Stomach (tissue), 9 donors: ENCODE results near the gene STRIP1. TPM values are rescaled to one million over a fixed set of nuclear protein-coding genes. Genes with fewer than 3 reads are reported as not detected.

Source experiments
- DNase-seq, 2 donors: peaks; one replicate each; pipeline versions ENCODE4 v3.0.0 to v3.0.0-alpha.2; 2013 to 2019
- H3K27ac ChIP-seq, 5 donors: fragments of 200-600 bp in 4 of 5; sonication (generic) in 4 of 5; one replicate each; pipeline ENCODE4 v1.5.1; 2013 to 2019; ENCODE audit warnings: mild to moderate bottlenecking in 1 of 5, moderate library complexity in 1 of 5
- H3K27me3 ChIP-seq, 3 donors: fragments of 200-600 bp; sonication (generic); one replicate each; pipeline ENCODE4 v1.5.1; 2017 to 2019; ENCODE audit warnings: mixed run types in 1 of 3
- H3K36me3 ChIP-seq, 4 donors: fragments of 200-600 bp; sonication (generic); 1 replicate in 3 of 4; 2 replicates in 1 of 4; pipeline ENCODE4 v1.5.1; 2016 to 2019
- H3K4me1 ChIP-seq, 4 donors: fragments of 200-600 bp; sonication (generic); one replicate each; pipeline ENCODE4 v1.5.1; 2016 to 2019
- H3K4me3 ChIP-seq, 4 donors: fragments of 200-600 bp; sonication (generic) in 3 of 4; one replicate each; pipeline ENCODE4 v1.5.1; 2016 to 2019; ENCODE audit warnings: mild to moderate bottlenecking in 1 of 4
- H3K9me3 ChIP-seq, 4 donors: fragments of 200-600 bp; sonication (generic); one replicate each; pipeline ENCODE4 v1.5.1; 2016 to 2019
- EP300 ChIP-seq: sonication (generic); formaldehyde crosslinking; IDR thresholded peaks from one replicate; pipeline ENCODE4 v1.6.1; 2017; ENCODE audit warnings: antibody characterized with exemption
- POLR2A ChIP-seq, 4 donors: fragments of 450-650 bp; IDR thresholded peaks; one replicate each; pipeline ENCODE4 v1.6.1; 2016; ENCODE audit warnings: antibody characterized with exemption in 4 of 4, control low read depth in 2 of 4, mild to moderate bottlenecking in 1 of 4, moderate library complexity in 1 of 4
- POLR2AphosphoS5 ChIP-seq, 3 donors: sonication (generic); formaldehyde crosslinking; IDR thresholded peaks; one replicate each; pipeline ENCODE4 v1.6.1; 2016; ENCODE audit warnings: antibody characterized with exemption in 3 of 3
- WGBS, 5 donors: extraction: QIAGEN DNeasy Blood & Tissue Kit in 3 of 5; methylation state at CpG; one replicate each; pipeline versions ENCODE4 v1.1.5 to v1.1.7; 2013 to 2018; 5-methylcytosine and 5-hydroxymethylcytosine counted together
- intact Hi-C: fragments of 100-400 bp; cut with DNase I; formaldehyde crosslinking; loops from one replicate; pipeline ENCODE4 v1.15.1; 2023; ENCODE audit warnings: low total_unique reads
- polyA plus RNA-seq, 3 donors: library from polyadenylated mRNA; stranded (reverse); fragments of 200-250 nt; gene quantifications; one replicate each; pipeline ENCODE4 v1.2.3, GENCODE V29; 2013
- total RNA-seq, 5 donors: library from RNA; depleted of rRNA; stranded (reverse); fragments of >200 nt; gene quantifications; one replicate each; pipeline versions ENCODE4 v1.1.0 to v1.2.3, GENCODE V29; 2014 to 2016
- TF ChIP-seq, protein P1 (sequence below), 7 experiments: fragments of 450-650 bp in 4 of 7; fragments of 200-600 bp in 3 of 7; sonication (generic) in 3 of 7; IDR thresholded peaks; one replicate each; pipeline ENCODE4 v1.5.1; 2016 to 2019; ENCODE audit warnings: antibody characterized with exemption in 7 of 7, control low read depth in 2 of 7, mild to moderate bottlenecking in 1 of 7
- donor health status: healthy with polysubstance abuse.
- donor health status: Bipolar disorder and iron deficiency.
- donor health status: healthy.

Gene STRIP1
- total and polyA plus RNA-seq, 8 donors, result 6.7 to 262 (median 47.3) TPM

DNA sequence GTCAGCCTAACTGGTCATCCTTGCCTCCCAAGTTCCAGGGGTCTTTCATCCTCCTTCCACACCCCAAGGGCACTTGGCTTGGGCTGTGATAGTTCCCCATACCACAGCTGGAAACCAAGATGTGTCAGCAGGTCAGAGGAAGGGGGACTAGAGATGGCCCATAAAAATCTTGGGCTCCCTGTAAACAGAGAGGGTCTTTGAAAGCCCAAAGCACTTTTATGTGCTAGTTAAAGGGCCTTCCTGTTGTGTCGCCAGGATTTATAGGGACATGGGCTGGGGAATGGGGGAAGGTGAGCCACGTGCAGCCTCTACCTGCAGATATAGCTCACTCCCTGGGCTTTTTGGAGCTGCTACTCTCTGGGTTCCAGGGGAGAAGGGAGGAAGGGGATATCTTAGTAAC lies 65.9 kb downstream of the STRIP1 start:
- no peak for TF ChIP-seq POLR2AphosphoS5 (IDR thresholded peaks at IDR 0.05)
- TF ChIP-seq, protein P1, sequence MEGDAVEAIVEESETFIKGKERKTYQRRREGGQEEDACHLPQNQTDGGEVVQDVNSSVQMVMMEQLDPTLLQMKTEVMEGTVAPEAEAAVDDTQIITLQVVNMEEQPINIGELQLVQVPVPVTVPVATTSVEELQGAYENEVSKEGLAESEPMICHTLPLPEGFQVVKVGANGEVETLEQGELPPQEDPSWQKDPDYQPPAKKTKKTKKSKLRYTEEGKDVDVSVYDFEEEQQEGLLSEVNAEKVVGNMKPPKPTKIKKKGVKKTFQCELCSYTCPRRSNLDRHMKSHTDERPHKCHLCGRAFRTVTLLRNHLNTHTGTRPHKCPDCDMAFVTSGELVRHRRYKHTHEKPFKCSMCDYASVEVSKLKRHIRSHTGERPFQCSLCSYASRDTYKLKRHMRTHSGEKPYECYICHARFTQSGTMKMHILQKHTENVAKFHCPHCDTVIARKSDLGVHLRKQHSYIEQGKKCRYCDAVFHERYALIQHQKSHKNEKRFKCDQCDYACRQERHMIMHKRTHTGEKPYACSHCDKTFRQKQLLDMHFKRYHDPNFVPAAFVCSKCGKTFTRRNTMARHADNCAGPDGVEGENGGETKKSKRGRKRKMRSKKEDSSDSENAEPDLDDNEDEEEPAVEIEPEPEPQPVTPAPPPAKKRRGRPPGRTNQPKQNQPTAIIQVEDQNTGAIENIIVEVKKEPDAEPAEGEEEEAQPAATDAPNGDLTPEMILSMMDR (IDR thresholded peaks at IDR 0.05), result no peak
- TF ChIP-seq POLR2A (IDR thresholded peaks at IDR 0.05), result no peak
- TF ChIP-seq EP300, result no peak
- Histone ChIP-seq H3K4me1 (no peaks in the 10 kb centered on the region), H3K4me3 (no peak overlapping the region), H3K27ac (no peak overlapping the region), H3K36me3 (no peaks in the 10 kb centered on the region), H3K9me3 (no peaks in the 10 kb centered on the region), H3K27me3 (peaks cover 0 to 40% (median 0%) of the 10 kb centered on the region in 3 donors)
- 51 to 71% (median 62%) methylated on average over 2 of the region's 2 CpGs for WGBS, 5 donors
- intact Hi-C loops, result no loop called here
- no peak for DNase-seq

DNA sequence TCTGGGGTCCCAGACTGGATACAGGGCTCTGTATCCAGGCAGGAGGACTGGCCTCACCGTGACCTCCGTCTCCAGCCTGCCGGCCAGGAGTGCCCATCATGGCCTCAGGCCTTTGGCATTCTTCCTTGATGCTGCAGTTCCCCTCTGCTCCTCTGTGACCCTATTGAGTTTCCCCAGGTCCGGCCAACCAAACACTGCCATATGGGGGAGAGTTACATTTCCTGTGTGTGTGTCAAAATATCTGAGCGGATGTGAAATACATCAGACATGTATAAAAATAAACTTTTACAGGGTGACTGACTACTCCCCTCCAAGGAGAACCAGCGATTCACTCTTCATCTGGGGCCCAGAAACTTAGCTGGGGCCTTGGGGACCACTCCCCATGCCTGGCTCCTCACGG lies 67.7 kb downstream of the STRIP1 start:
- intact Hi-C loops, result no loop called here
- no peaks in the 10 kb centered on the region for H3K9me3 ChIP-seq
- H3K4me3 ChIP-seq, result no peak overlapping the region
- no peaks in the 10 kb centered on the region for H3K4me1 ChIP-seq
- no peak overlapping the region for H3K27ac ChIP-seq
- no peaks in the 10 kb centered on the region for H3K36me3 ChIP-seq
- no peak for DNase-seq
- WGBS, 5 donors, result 56 to 63% (median 62%) methylated on average over 7 of the region's 7 CpGs
- TF ChIP-seq POLR2AphosphoS5 (IDR thresholded peaks at IDR 0.05) (no peak), POLR2A (IDR thresholded peaks at IDR 0.05) (no peak), EP300 (no peak)
- TF ChIP-seq, protein P1 (IDR thresholded peaks at IDR 0.05), result no peak
- peaks cover 0 to 23% (median 0%) of the 10 kb centered on the region in 3 donors for H3K27me3 ChIP-seq

Other genes starting within 250 kb of the STRIP1 start
- 10 to 100 TPM in 4 of 5 donors, 1 to 10 TPM in 1; 9.4 to 82.3 (median 47.1) TPM for gene CSF1, start 123.8 kb upstream of the STRIP1 start, total RNA-seq
- 1 to 10 TPM; 6.6 to 9.8 (median 9.1) TPM for gene CSF1, start 123.8 kb upstream of the STRIP1 start, polyA plus RNA-seq
- gene AHCYL1, start 49.9 kb upstream of the STRIP1 start, total RNA-seq, result 10 to 100 TPM; 31.0 to 76.3 (median 73.4) TPM
- gene AHCYL1, start 49.9 kb upstream of the STRIP1 start, polyA plus RNA-seq, result 10 to 100 TPM; 33.9 to 58.4 (median 40.8) TPM
- gene ALX3, start 36.0 kb downstream of the STRIP1 start, total RNA-seq, result not detected
- under 1 TPM in 1 of 3 donors, not detected in 2; 0.08 TPM for gene ALX3, start 36.0 kb downstream of the STRIP1 start, polyA plus RNA-seq
- gene UBL4B, start 77.8 kb downstream of the STRIP1 start, total RNA-seq, result not detected
- gene UBL4B, start 77.8 kb downstream of the STRIP1 start, polyA plus RNA-seq, result not detected
- under 1 TPM in 3 of 5 donors, not detected in 2; 0.14 to 0.37 (median 0.29) TPM for gene SLC6A17, start 115.9 kb downstream of the STRIP1 start, total RNA-seq
- under 1 TPM in 2 of 3 donors, not detected in 1; 0.08 to 0.12 TPM for gene SLC6A17, start 115.9 kb downstream of the STRIP1 start, polyA plus RNA-seq
- 10 to 100 TPM in 1 of 5 donors, 1 to 10 TPM in 4; 1.2 to 16.5 (median 6.5) TPM for gene KCNC4, start 175.7 kb downstream of the STRIP1 start, total RNA-seq
- 1 to 10 TPM; 1.1 to 2.8 (median 2.5) TPM for gene KCNC4, start 175.7 kb downstream of the STRIP1 start, polyA plus RNA-seq